Stimulated activated CD4-positive, alpha-beta T cell treated with anti-CD3 and anti-CD28 coated beads, Interleukin-1b, Interleukin-23, amount 100 ng/mL, for 1 hour (primary cell): ENCODE measurements around the gene ODAD4.

Experiments
- DNase-seq, 2 donors: peaks; one replicate each; pipeline ENCODE4 v3.0.0-alpha.2; 2020; ENCODE audit warnings: low read depth in 2 of 2

ODAD4 gene, protein sequence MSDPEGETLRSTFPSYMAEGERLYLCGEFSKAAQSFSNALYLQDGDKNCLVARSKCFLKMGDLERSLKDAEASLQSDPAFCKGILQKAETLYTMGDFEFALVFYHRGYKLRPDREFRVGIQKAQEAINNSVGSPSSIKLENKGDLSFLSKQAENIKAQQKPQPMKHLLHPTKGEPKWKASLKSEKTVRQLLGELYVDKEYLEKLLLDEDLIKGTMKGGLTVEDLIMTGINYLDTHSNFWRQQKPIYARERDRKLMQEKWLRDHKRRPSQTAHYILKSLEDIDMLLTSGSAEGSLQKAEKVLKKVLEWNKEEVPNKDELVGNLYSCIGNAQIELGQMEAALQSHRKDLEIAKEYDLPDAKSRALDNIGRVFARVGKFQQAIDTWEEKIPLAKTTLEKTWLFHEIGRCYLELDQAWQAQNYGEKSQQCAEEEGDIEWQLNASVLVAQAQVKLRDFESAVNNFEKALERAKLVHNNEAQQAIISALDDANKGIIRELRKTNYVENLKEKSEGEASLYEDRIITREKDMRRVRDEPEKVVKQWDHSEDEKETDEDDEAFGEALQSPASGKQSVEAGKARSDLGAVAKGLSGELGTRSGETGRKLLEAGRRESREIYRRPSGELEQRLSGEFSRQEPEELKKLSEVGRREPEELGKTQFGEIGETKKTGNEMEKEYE

GRCh38 chr17:41930009-41930832 lies at the start of gene ODAD4:
Gene ODAD4, plus strand, starts transcription at chr17:41930617. Its CDS starts 107 bp downstream, at chr17:41930724.
- peak; percentile 86 to 87 for DNase-seq

DNA sequence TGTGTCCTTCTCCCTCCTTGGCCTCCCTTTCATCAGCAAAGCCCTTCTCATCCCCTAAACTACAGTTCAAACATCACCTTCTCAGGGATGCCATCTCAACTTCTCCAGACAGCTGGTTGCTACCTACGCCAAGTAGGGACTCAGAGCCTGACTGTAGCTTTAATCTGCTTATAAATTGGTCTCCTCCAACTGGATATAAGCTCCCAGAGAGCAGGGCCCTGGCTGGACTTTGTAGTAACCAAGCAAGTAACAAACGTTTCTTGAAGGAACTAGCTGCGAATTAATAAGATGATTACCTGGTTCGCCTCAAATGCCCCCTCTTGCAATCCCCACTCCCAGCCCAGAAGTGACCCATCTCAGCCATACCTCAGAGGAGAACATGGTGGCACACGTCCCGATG lies 47.7 kb upstream of the ODAD4 start:
- no peak for DNase-seq

DNA sequence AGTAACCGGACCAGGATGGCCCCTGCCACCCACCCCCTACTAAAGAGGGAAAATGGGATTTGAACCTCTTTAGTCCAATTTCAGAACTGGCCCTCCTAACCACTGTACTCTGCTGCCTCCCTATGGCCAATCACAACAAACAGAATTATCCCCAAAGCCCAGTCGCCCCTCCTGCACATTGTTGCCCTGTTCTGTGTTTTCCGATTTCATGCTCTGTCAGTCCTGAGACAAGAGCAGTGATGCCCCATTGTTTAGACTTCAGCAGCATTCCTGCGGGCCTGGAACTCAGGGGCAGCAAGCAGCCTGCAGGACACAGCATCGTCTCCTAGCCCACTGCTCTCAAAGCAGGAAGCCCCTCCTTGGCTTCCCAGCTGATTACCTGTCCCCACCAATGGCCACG lies 44.7 kb upstream of the ODAD4 start:
- DNase-seq: no peak

DNA sequence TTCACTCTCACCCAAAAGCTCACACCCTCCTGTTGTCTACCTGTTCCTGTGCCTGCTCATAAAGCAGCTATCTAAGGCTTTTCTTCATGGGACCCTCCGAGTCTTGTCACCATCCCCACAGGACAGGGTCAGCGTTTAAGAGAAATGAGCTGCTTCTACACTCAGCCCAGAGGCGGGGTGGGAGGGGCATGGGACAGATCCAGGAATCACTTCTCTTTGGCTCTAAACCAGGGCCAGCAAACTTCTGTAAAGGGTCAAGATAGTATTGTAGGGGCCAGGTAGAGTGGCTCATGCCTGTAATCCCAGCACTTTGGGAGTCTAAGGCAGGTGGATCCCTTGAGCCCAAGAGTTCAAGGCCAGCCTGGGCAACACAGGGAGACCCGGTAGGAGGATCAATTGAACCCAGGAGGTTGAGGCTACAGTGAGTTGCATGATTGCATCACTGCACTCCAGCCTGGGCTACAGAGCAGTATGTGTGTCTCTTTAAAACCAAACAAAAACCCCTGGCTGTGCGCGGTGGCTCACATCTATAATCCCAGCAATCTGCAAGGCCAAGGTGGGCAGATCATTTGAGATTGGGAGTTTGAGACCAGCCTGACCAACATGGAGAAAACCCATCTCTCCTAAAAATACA lies 42.0 kb upstream of the ODAD4 start:
- no peak for DNase-seq

- DNase-seq: no peak
These were observed 39.0 kb upstream of the ODAD4 start for GRCh38 chr17:41891135-41892020.

DNA sequence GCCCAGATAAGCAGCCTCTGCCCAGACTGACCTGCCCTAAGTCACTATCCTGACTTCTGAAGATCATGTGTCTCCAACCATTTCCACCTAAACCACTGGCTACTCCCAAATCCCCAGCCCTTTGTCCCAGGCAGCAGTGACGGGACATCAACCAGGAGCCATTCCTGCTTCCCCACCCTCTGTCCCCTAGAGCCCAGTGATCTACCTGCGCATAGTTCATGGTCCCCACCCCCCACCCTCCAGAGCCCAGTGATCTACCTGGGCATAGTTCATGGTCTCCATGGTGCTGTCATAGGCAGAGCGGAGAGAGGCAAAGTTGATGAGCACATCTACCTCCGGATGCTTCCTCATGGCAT lies 38.4 kb upstream of the ODAD4 start:
- no peak for DNase-seq

DNA sequence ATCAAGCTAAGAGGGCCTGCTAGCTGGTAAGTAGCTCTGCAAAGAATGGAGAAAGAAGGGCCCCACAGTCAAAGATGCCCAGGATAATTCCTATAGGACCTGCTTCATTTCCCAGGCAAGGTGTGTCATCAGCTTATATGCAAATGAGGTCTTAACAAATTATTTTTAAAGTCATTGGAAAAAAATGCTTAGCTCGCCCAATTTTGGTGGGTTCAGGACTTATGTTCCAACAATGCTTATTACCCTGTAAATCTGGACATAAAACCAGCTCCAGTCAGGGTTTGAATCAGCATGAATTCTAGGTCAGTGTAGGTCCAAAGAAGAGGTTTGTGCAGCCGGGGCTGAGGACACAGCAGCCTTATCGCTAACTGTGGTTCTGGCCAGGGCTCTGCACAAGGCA lies 37.0 kb upstream of the ODAD4 start:
- no peak for DNase-seq

- no peak for DNase-seq
These were observed 35.6 kb upstream of the ODAD4 start for GRCh38 chr17:41894791-41895331.

DNA sequence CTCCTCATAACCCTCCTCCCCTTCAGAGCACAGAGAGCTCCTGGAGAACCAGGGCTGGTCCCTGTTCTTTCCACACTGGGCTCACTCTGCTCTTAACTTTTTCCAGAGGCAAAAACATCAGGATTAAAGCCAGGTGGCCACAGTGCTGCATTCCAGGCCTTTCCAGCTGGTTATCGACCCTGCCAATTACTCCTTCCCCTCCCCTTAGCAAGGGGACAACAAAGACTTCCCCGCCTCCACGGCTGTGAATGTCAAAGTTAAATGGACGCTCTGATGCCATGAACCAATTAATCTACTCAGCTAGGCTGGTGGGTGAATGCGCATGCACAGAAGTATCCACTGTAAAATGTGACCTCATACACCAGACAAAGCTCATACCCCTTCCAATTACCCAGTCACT lies 34.8 kb upstream of the ODAD4 start:
- no peak for DNase-seq

DNA sequence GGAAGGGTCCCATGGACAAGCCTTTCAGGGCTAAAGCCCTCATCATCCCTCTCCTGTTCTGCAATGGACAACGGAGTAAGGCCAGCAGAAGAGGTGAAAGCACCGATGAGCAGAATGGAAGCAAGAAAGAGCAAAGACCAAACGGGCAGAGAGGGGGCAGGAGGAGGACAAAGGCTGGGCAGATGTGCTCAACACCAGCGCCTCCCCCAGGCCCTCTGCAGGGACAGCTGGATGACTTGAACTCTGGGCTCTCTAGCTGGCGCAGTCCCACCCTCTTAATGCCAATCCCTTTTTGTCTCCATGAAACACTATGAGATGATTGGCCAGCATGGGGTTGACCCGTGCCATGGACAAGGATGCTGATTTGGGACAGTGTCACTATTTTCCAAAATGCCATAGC lies 33.7 kb upstream of the ODAD4 start:
- no peak for DNase-seq

GRCh38 chr17:41901646-41902045 lies 28.8 kb upstream of the ODAD4 start:
- no peak for DNase-seq

DNA sequence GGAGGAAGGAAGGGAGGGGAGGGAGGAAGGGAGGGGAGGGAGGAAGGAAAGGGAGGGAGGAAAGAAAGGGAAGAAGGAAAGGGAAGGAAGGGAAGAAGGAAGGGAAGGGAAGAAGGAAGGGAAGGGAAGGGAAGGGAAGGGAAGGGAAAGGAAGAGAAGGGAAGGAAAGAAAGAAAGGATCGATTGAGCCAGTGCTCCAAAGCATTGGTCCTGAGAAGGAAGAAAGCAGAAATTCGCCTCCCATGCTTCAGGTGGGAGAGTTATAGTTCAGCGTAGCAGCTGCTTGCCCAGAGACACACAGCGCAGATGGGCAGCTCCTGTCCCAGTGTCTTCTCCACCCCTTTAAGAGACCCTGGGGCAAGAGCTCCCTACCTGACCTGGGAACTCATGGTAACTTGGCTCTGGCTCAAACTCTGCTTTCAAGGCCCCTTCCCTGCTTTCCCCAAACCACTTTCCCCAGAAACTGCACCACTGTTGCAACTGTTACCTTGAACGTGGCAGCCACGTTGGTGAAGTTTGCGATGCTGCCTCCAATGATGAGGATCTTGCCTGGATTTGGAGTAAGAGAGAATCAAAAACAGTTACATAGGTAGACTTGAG lies 26.1 kb upstream of the ODAD4 start:
- DNase-seq: no peak

GRCh38 chr17:41905172-41905571 lies 25.2 kb upstream of the ODAD4 start:
- DNase-seq: no peak

GRCh38 chr17:41906465-41907184 lies 23.8 kb upstream of the ODAD4 start:
- DNase-seq: no peak

DNA sequence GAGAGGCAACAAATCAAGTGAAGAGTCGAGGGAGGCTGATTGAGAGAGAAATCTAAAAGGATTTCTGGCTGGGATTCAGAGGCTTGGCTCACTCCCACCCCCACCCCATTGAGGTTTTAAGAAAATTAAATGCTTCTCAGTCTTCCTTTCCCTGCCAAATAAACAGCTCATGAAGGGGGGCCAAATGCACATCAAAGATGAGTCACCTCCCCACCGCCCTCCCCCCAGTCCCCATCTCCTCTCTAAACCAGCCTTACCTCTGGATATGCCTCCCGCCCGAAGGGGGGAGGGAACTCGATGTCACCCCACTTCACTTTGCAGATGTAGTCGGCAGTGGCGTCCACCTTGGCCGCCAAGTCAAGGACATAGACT lies 23.2 kb upstream of the ODAD4 start:
- no peak for DNase-seq

DNA sequence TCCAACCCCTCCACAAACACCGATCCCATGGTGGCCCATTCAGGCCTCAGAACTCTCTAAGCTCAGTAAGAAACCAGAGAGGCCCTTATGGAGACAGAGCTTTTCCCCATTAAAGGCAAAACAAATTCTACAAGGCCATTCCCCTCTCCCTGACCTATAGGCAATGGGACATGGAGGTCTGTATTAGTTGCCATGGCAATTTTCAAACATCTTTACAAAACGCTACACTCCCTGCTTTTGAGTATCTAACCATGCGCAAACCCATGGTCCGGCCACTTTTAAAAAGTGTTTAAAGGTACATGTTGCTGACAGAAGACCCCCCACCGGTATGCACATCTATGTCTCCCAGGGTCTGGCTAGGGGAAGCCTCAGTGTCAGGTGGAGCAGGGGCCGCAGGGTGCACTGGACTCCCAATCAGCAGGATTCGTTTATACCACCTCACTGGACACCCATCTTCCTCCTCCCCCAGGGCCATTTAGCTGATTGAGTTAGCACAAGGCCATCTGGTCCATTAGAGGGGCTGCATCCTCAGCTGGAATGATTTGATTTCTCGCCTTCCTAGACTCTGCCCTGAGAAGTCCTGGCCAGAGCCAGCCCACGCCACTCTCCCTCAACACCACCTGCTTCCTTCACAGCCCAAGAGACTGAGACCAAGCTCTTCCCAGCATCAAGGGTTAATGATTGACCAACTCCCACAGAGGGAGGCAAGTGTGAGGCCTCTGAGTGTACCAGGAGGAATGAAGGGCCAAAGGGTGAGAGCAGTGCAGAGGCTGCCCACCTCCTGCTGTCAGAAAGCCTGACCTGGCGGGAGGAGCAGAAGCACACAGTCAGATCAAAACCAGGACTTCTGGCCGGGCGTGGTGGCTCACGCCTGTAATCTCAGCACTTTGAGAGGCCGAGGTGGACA lies 22.5 kb upstream of the ODAD4 start:
- no peak for DNase-seq

- no peak for DNase-seq
These were observed 21.3 kb upstream of the ODAD4 start for GRCh38 chr17:41909088-41909487.

GRCh38 chr17:41910701-41911391 lies 19.6 kb upstream of the ODAD4 start:
- DNase-seq: no peak
